IMR-90 (cell line): ENCODE data around the gene ANK3. TPM values are rescaled to one million over a fixed set of nuclear protein-coding genes. Genes with fewer than 3 reads are reported as not detected.

Experiments used
- ATAC-seq: fragments of 200-7000 bp; cut with Tn5 transposase; 2 replicates; pipeline ENCODE4 v1.9.1; 2020; ENCODE audit warnings: low read depth, mild to moderate bottlenecking, moderate library complexity
- BruUV-seq: library from RNA; stranded (reverse); fragments of 400-500 nt; replicated peaks from 2 replicates; lab custom pipeline; 2021; lab: Mats Ljungman, UMichigan
- CTCF ChIA-PET: fragments of 300-600 bp; formaldehyde crosslinking; extraction: SDS; loops from one replicate; lab custom pipeline; 2021; ENCODE audit warnings: antibody characterized with exemption; lab: Yijun Ruan, JAX
- POLR2A ChIA-PET: fragments of 300-600 bp; sonication (Branson Sonifier 250); formaldehyde crosslinking; loops from one replicate; lab custom pipeline; 2022; ENCODE audit warnings: antibody characterized with exemption; ENCODE audit not compliant: unreplicated experiment; lab: Charles Lee
- DNase-seq: peaks from one replicate; pipeline ENCODE4 v3.0.0; 2013
- H2AFZ ChIP-seq: replicated peaks from 2 replicates; pipeline ENCODE3; 2013; ENCODE audit warnings: low read length, mild to moderate bottlenecking; ENCODE audit not compliant: poor library complexity
- H2AK5ac ChIP-seq: 2 replicates; pipeline ENCODE4 v1.6.1; 2013; ENCODE audit warnings: low read depth, low read length, inconsistent platforms
- H2AK9ac ChIP-seq: replicated peaks from 2 replicates; pipeline ENCODE3; 2013; ENCODE audit warnings: mild to moderate bottlenecking, low read depth, low read length, moderate library complexity; ENCODE audit not compliant: poor library complexity
- H2BK120ac ChIP-seq: 2 replicates; pipeline ENCODE4 v1.6.1; 2013; ENCODE audit warnings: low read depth, low read length, inconsistent platforms
- H2BK15ac ChIP-seq: 3 replicates; pipeline ENCODE4 v1.6.1; 2013; ENCODE audit warnings: low read depth, low read length, inconsistent platforms
- H2BK20ac ChIP-seq: 2 replicates; pipeline ENCODE4 v1.6.1; 2013; ENCODE audit warnings: low read depth, mild to moderate bottlenecking, inconsistent platforms, low read length, moderate library complexity
- H2BK5ac ChIP-seq: 2 replicates; pipeline ENCODE4 v1.6.1; 2013; ENCODE audit warnings: mild to moderate bottlenecking, low read depth, low read length, inconsistent platforms; ENCODE audit not compliant: poor library complexity, severe bottlenecking
- H3K14ac ChIP-seq: replicated peaks from 2 replicates; pipeline ENCODE4 v1.6.1; 2013; ENCODE audit warnings: low read depth, low read length, inconsistent platforms
- H3K18ac ChIP-seq: 2 replicates; pipeline ENCODE4 v1.6.1; 2013; ENCODE audit warnings: low read depth, low read length, control low read depth
- H3K23ac ChIP-seq: 2 replicates; pipeline ENCODE4 v1.6.1; 2013; ENCODE audit warnings: low read depth, low read length, inconsistent platforms
- H3K27ac ChIP-seq: 2 replicates; pipeline ENCODE4 v1.5.1; 2013; ENCODE audit warnings: mild to moderate bottlenecking, control low read depth, low read length; ENCODE audit not compliant: insufficient read depth
- H3K27me3 ChIP-seq: 2 replicates; pipeline ENCODE4 v1.6.1; 2013; ENCODE audit warnings: low read length; ENCODE audit not compliant: control insufficient read depth, insufficient read depth
- H3K36me3 ChIP-seq: 2 replicates; pipeline ENCODE4 v1.6.1; 2013; ENCODE audit warnings: low read length, mixed read lengths; ENCODE audit not compliant: control insufficient read depth, insufficient read depth
- H3K4ac ChIP-seq: 2 replicates; pipeline ENCODE4 v1.6.1; 2013; ENCODE audit warnings: low read depth, low read length, inconsistent platforms
- H3K4me1 ChIP-seq: 2 replicates; pipeline ENCODE4 v1.6.1; 2013; ENCODE audit warnings: low read length, mixed read lengths; ENCODE audit not compliant: control insufficient read depth, insufficient read depth
- H3K4me2 ChIP-seq: 2 replicates; pipeline ENCODE4 v1.6.1; 2013; ENCODE audit warnings: low read depth, mild to moderate bottlenecking, control low read depth, low read length, moderate library complexity
- H3K4me3 ChIP-seq: 2 replicates; pipeline ENCODE4 v1.5.1; 2013; ENCODE audit warnings: low read depth, mild to moderate bottlenecking, control low read depth, low read length, moderate library complexity; ENCODE audit not compliant: insufficient read depth
- H3K56ac ChIP-seq: 2 replicates; pipeline ENCODE4 v1.6.1; 2013; ENCODE audit warnings: low read length, inconsistent platforms; ENCODE audit not compliant: insufficient read depth; ENCODE audit errors: extremely low read depth
- H3K79me1 ChIP-seq, 2 experiments: 2 replicates each; pipeline ENCODE4 v1.6.1; 2013; ENCODE audit warnings: low read length in 2 of 2, inconsistent platforms in 1 of 2, low read depth in 1 of 2
- H3K9ac ChIP-seq: 2 replicates; pipeline ENCODE4 v1.6.1; 2013; ENCODE audit warnings: low read depth, low read length, control low read depth
- H3K9me1 ChIP-seq: 2 replicates; pipeline ENCODE4 v1.6.1; 2013; ENCODE audit warnings: low read length, inconsistent platforms; ENCODE audit not compliant: insufficient read depth
- H3K9me3 ChIP-seq: 2 replicates; pipeline ENCODE4 v1.6.1; 2013; ENCODE audit warnings: low read length; ENCODE audit not compliant: control insufficient read depth, insufficient read depth
- H4K20me1 ChIP-seq: 2 replicates; pipeline ENCODE4 v1.6.1; 2013; ENCODE audit warnings: low read length, inconsistent platforms; ENCODE audit not compliant: insufficient read depth
- H4K5ac ChIP-seq: 2 replicates; pipeline ENCODE4 v1.6.1; 2013; ENCODE audit warnings: mild to moderate bottlenecking, low read depth, low read length, control low read depth
- H4K8ac ChIP-seq, 2 experiments: 2 replicates each; pipeline ENCODE4 v1.6.1; 2013; ENCODE audit warnings: low read depth in 2 of 2, low read length in 2 of 2, control low read depth in 1 of 2, inconsistent platforms in 1 of 2
- H4K91ac ChIP-seq: 2 replicates; pipeline ENCODE4 v1.6.1; 2013; ENCODE audit warnings: low read depth, low read length, inconsistent platforms; ENCODE audit not compliant: insufficient read depth
- BHLHE40 ChIP-seq: fragments of 150-350 bp; IDR thresholded peaks from 2 replicates; pipeline ENCODE4 v1.6.1; 2016; ENCODE audit warnings: mild to moderate bottlenecking, low read depth, low read length
- CEBPB ChIP-seq: IDR thresholded peaks from 2 replicates; pipeline ENCODE4 v1.6.1; 2012; ENCODE audit warnings: low read depth, low read length, improper control_type of control experiment
- CHD1 ChIP-seq: IDR thresholded peaks from 2 replicates; pipeline ENCODE4 v1.6.1; 2012; ENCODE audit warnings: low read depth, low read length, improper control_type of control experiment
- CTCF ChIP-seq: conservative IDR thresholded peaks from 2 replicates; pipeline ENCODE4 v1.5.1; 2012; ENCODE audit warnings: mild to moderate bottlenecking, low read depth, low read length, improper control_type of control experiment
- ELK1 ChIP-seq: fragments of 150-350 bp; IDR thresholded peaks from 2 replicates; pipeline ENCODE4 v1.6.1; 2016; ENCODE audit warnings: low read depth, mild to moderate bottlenecking, low read length, moderate library complexity, borderline replicate concordance
- FOS ChIP-seq: fragments of 150-350 bp; IDR thresholded peaks from 2 replicates; pipeline ENCODE4 v1.6.1; 2016; ENCODE audit warnings: low read depth, low read length
- MAFK ChIP-seq: IDR thresholded peaks from 2 replicates; pipeline ENCODE4 v1.6.1; 2012; ENCODE audit warnings: low read depth, low read length, improper control_type of control experiment
- MAZ ChIP-seq: IDR thresholded peaks from 2 replicates; pipeline ENCODE4 v1.6.1; 2012; ENCODE audit warnings: low read depth, mild to moderate bottlenecking, low read length, improper control_type of control experiment, moderate library complexity, borderline replicate concordance
- MXI1 ChIP-seq: IDR thresholded peaks from 2 replicates; pipeline ENCODE4 v1.6.1; 2012; ENCODE audit warnings: low read depth, mild to moderate bottlenecking, low read length, moderate library complexity, borderline replicate concordance
- NFE2L2 ChIP-seq: fragments of 150-350 bp; IDR thresholded peaks from 2 replicates; pipeline ENCODE4 v1.6.1; 2016; ENCODE audit warnings: low read depth, mild to moderate bottlenecking, low read length
- POLR2A ChIP-seq: IDR thresholded peaks from 2 replicates; pipeline ENCODE4 v1.6.1; 2012; ENCODE audit warnings: mild to moderate bottlenecking, low read depth, low read length
- RAD21 ChIP-seq: IDR thresholded peaks from 2 replicates; pipeline ENCODE4 v1.6.1; 2012; ENCODE audit warnings: low read length, improper control_type of control experiment
- RCOR1 ChIP-seq: IDR thresholded peaks from 2 replicates; pipeline ENCODE4 v1.6.1; 2012; ENCODE audit warnings: mild to moderate bottlenecking, low read length, improper control_type of control experiment; ENCODE audit not compliant: insufficient replicate concordance
- RFX5 ChIP-seq: IDR thresholded peaks from 2 replicates; pipeline ENCODE4 v1.8.0; 2012; ENCODE audit warnings: low read depth, mild to moderate bottlenecking, low read length, moderate library complexity
- SMC3 ChIP-seq: fragments of 150-350 bp; IDR thresholded peaks from 2 replicates; pipeline ENCODE4 v1.6.1; 2016; ENCODE audit warnings: low read depth, mild to moderate bottlenecking, antibody characterized with exemption, low read length, moderate library complexity
- dilution Hi-C: fragments of 300-500 bp; cut with HindIII; formaldehyde crosslinking; loops from one replicate; pipeline ENCODE4 v1.14.3; 2018; ENCODE audit warnings: low sequenced_read_pairs; ENCODE audit not compliant: unreplicated experiment
- in situ Hi-C: fragments of 300-500 bp; cut with MboI; formaldehyde crosslinking; loops from 3 replicates; pipeline ENCODE4 v1.14.3; 2019; ENCODE audit warnings: low sequenced_read_pairs, inconsistent platforms, mixed read lengths
- intact Hi-C: fragments of 100-400 bp; cut with micrococcal nuclease; formaldehyde crosslinking; loops from 2 replicates; pipeline ENCODE4 v1.10.0; 2022
- polyA plus RNA-seq, 3 experiments: library from polyadenylated mRNA; depleted of rRNA; stranded (reverse); fragments of >200 nt; gene quantifications; 2 replicates each; pipeline ENCODE4 v1.2.3, GENCODE V29; 2012; ENCODE audit warnings: low replicate concordance in 1 of 3
- total RNA-seq: library from RNA; depleted of rRNA; stranded (reverse); fragments of >200 nt; gene quantifications from 2 replicates; pipeline ENCODE4 v1.2.3, GENCODE V29; 2012

Gene ANK3
- total and polyA plus RNA-seq, 2 of the 4 experiments (the other 2 are of a cell fraction) = 0.63 to 1.8 TPM

- intact Hi-C loops (no loop called here), dilution Hi-C loops (no loop called here), in situ Hi-C loops (no loop called here)
- TF ChIP-seq RFX5 = no peak
- TF ChIP-seq MAFK = no peak
- no peak for TF ChIP-seq SMC3
- TF ChIP-seq RCOR1 = no peak
- TF ChIP-seq NFE2L2 = no peak
- no peak for TF ChIP-seq MAZ
- no peak for TF ChIP-seq POLR2A
- no peak for TF ChIP-seq CEBPB
- no peak for TF ChIP-seq MXI1
- TF ChIP-seq FOS = no peak
- no peak for TF ChIP-seq CHD1
- no peak for TF ChIP-seq RAD21
- no peak for TF ChIP-seq ELK1
- no peak for TF ChIP-seq CTCF
- no peak for TF ChIP-seq BHLHE40
- H3K9me1 ChIP-seq = no peaks in the 10 kb centered on the region
- no peak overlapping the region for H2BK120ac ChIP-seq
- no peak overlapping the region for H3K4me3 ChIP-seq
- no peak overlapping the region for H3K56ac ChIP-seq
- ATAC-seq (no peak), DNase-seq (no peak)
- ChIA-PET POLR2A (no interaction called here), CTCF (no interaction called here)
- no peak overlapping the region for H2BK20ac ChIP-seq
- no peaks in the 10 kb centered on the region for H3K9me3 ChIP-seq
- no peaks in the 10 kb centered on the region for H3K4me1 ChIP-seq
- no peak overlapping the region for H2AK5ac ChIP-seq
- no peak overlapping the region for H3K14ac ChIP-seq
- no peak overlapping the region for H2AK9ac ChIP-seq
- no peak overlapping the region for H3K23ac ChIP-seq
- H4K8ac ChIP-seq = no peak overlapping the region
- H4K5ac ChIP-seq = no peak overlapping the region
- no peak overlapping the region for H2BK5ac ChIP-seq
- H3K27me3 ChIP-seq = no peaks in the 10 kb centered on the region
- H3K9ac ChIP-seq = no peak overlapping the region
- no peaks in the 10 kb centered on the region for H3K36me3 ChIP-seq
- H3K27ac ChIP-seq = no peak overlapping the region
- H3K18ac ChIP-seq = no peak overlapping the region
- H4K20me1 ChIP-seq = no peaks in the 10 kb centered on the region
- no peak overlapping the region for H2AFZ ChIP-seq
- no TSS peak for BruUV-seq
- H3K79me1 ChIP-seq = no peaks in the 10 kb centered on the region
- no peak overlapping the region for H3K4ac ChIP-seq
- H3K4me2 ChIP-seq = no peak overlapping the region
- no peak overlapping the region for H4K91ac ChIP-seq
- no peak overlapping the region for H2BK15ac ChIP-seq
Observed at GRCh38 chr10:59995862-59996261, 393.8 kb downstream of the ANK3 start.
